Right atrium auricular region (tissue), 2 donors: ENCODE data around the gene AR. TPM values are rescaled to one million over a fixed set of nuclear protein-coding genes. Genes with fewer than 3 reads are reported as not detected.

ENCODE experiments used
- DNase-seq: peaks from one replicate; pipeline ENCODE4 v3.0.0-alpha.2; 2019; ENCODE audit warnings: low spot score
- H3K27ac ChIP-seq, 2 donors: fragments of 200-600 bp; sonication (generic); 1 replicate in 1 of 2; 2 replicates in 1 of 2; pipeline ENCODE4 v1.5.1; 2016 to 2019
- H3K27me3 ChIP-seq, 2 donors: fragments of 200-600 bp; sonication (generic); one replicate each; pipeline versions ENCODE4 v1.5.1 to v1.6.0; 2017 to 2019
- H3K36me3 ChIP-seq: fragments of 200-600 bp; sonication (generic); one replicate; pipeline ENCODE4 v1.5.1; 2016
- H3K4me1 ChIP-seq, 2 donors: fragments of 200-600 bp; sonication (generic); one replicate each; pipeline versions ENCODE4 v1.5.1 to v1.6.0; 2017 to 2019
- H3K4me3 ChIP-seq, 2 donors: fragments of 200-600 bp; sonication (generic); 1 replicate in 1 of 2; 2 replicates in 1 of 2; pipeline ENCODE4 v1.5.1; 2017 to 2019; ENCODE audit warnings: mild to moderate bottlenecking in 1 of 2, moderate library complexity in 1 of 2
- H3K9me3 ChIP-seq, 2 donors: fragments of 200-600 bp; sonication (generic); one replicate each; pipeline ENCODE4 v1.5.1; 2019
- total RNA-seq, 2 donors: library from RNA; depleted of rRNA; stranded (reverse); fragments of >200 nt; gene quantifications; one replicate each; pipeline ENCODE4 v1.1.0, GENCODE V29; 2016
- TF ChIP-seq, protein P1 (sequence below), 2 donors: fragments of 200-600 bp; sonication (generic); IDR thresholded peaks; one replicate each; pipeline ENCODE4 v1.5.1; 2019; ENCODE audit warnings: antibody characterized with exemption in 2 of 2

AR gene
- total RNA-seq, 2 donors from 2014 or later = 7.9 to 9.1 TPM

- Histone ChIP-seq H3K36me3 (no peaks in the 10 kb centered on the region), H3K27me3 (no peaks in the 10 kb centered on the region), H3K27ac (no peak overlapping the region), H3K4me3 (no peak overlapping the region), H3K9me3 (peaks cover 0 to 6% of the 10 kb centered on the region in 2 donors), H3K4me1 (peaks cover 0 to 4% of the 10 kb centered on the region in 2 donors)
- no peak for DNase-seq
- TF ChIP-seq, protein P1, sequence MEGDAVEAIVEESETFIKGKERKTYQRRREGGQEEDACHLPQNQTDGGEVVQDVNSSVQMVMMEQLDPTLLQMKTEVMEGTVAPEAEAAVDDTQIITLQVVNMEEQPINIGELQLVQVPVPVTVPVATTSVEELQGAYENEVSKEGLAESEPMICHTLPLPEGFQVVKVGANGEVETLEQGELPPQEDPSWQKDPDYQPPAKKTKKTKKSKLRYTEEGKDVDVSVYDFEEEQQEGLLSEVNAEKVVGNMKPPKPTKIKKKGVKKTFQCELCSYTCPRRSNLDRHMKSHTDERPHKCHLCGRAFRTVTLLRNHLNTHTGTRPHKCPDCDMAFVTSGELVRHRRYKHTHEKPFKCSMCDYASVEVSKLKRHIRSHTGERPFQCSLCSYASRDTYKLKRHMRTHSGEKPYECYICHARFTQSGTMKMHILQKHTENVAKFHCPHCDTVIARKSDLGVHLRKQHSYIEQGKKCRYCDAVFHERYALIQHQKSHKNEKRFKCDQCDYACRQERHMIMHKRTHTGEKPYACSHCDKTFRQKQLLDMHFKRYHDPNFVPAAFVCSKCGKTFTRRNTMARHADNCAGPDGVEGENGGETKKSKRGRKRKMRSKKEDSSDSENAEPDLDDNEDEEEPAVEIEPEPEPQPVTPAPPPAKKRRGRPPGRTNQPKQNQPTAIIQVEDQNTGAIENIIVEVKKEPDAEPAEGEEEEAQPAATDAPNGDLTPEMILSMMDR (IDR thresholded peaks at IDR 0.05) = no peak
These were observed 19.9 kb upstream of the AR start for GRCh38 chrX:67523932-67524331.

GRCh38 chrX:67524428-67524827 lies 19.4 kb upstream of the AR start:
- Histone ChIP-seq H3K36me3 (no peaks in the 10 kb centered on the region), H3K9me3 (peaks cover 0 to under 1% of the 10 kb centered on the region in 2 donors), H3K4me3 (no peak overlapping the region), H3K27me3 (no peaks in the 10 kb centered on the region), H3K27ac (no peak overlapping the region), H3K4me1 (peaks cover 0 to 4% of the 10 kb centered on the region in 2 donors)
- no peak for DNase-seq
- TF ChIP-seq, protein P1 (IDR thresholded peaks at IDR 0.05) = no peak

DNA sequence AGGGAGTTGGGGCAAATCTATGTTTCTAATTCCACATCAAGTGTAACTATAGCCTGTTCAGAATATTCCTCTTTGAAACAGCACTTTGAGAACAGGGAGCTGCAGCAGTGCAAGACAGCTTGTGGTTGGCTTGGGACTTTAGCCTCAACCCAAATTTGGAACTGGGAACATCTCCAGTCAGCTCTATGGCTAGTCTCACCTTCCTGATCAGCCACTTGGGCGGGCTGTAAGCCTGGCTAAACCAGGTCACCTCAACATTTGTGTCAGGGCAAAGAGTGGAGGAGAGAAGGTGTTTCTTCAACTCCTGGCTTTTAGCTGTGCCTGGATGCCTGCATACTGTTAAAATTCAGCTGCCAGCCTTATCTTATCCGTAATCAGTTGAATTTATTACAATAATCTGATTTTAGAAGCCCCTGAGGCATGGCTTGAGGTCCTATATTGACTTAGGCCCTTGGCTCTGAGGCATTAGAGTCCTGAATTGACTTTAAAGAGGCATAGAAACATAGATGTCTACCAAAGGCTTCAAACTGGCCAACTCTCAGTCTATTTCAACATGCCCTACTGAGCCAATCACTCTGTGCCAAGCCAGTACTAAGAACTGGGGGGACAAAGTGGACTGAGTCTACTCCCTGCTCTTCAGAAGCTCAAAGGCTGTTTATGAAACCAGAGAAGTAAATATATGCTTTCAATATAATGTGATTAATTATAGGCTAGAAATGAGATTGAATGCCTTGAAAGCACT lies 18.7 kb upstream of the AR start:
- DNase-seq = no peak
- TF ChIP-seq, protein P1 (IDR thresholded peaks at IDR 0.05) = no peak
- H3K36me3 ChIP-seq = no peaks in the 10 kb centered on the region
- no peaks in the 10 kb centered on the region for H3K9me3 ChIP-seq
- H3K4me3 ChIP-seq = no peak overlapping the region
- H3K27ac ChIP-seq = no peak overlapping the region
- peaks cover 0 to 4% of the 10 kb centered on the region in 2 donors for H3K4me1 ChIP-seq
- no peaks in the 10 kb centered on the region for H3K27me3 ChIP-seq

DNA sequence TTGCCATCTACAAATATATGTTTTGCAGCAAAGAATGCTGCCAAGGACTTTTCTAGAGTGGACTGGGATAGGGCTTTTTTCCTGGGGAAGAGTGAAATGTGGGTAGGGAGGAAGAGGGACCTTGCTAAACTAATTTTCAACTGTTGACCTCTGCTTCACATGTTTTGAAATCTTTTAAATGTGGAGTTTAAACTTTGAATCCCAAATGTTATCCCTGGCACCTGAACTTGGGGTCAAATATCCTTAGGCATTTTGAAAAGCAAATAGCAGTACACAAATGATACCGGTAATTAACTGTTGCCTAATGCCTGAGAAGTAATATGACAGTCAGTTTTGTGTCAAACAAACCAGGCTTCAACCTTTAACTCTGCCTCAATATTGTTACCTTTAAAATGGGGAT lies 7.3 kb upstream of the AR start:
- DNase-seq = no peak
- no peak overlapping the region for H3K27ac ChIP-seq
- H3K4me3 ChIP-seq = no peak overlapping the region
- H3K4me1 ChIP-seq = no peaks in the 10 kb centered on the region
- TF ChIP-seq, protein P1 (IDR thresholded peaks at IDR 0.05) = no peak
- H3K36me3 ChIP-seq = no peaks in the 10 kb centered on the region
- no peaks in the 10 kb centered on the region for H3K27me3 ChIP-seq
- no peaks in the 10 kb centered on the region for H3K9me3 ChIP-seq

DNA sequence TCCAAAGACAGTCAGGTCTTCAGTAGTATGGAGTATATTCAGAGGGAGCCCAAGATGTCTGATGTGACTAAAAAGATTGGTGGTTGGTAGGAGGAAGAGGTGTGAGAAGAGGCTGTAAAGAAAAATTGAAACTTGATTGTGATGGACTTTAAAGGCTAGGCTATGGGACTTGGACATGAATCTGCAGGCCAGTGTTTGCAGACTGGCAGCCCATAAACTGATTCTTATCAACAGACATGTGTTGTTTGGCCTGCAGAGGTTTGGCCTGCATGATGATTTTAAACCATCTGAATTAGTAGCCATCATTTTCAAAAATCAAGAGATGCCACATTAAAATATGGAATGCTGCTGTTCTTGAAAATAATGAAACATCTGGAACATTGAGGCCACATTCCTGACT lies 5.4 kb upstream of the AR start:
- Histone ChIP-seq H3K9me3 (no peaks in the 10 kb centered on the region), H3K4me1 (no peaks in the 10 kb centered on the region), H3K4me3 (no peak overlapping the region), H3K27ac (no peak overlapping the region), H3K36me3 (no peaks in the 10 kb centered on the region), H3K27me3 (no peaks in the 10 kb centered on the region)
- DNase-seq = no peak
- TF ChIP-seq, protein P1 (IDR thresholded peaks at IDR 0.05) = no peak
